HG02870 (cell line): ENCODE data around the gene MXRA5.
"Not testable (repeated sequence)": the region's sequence is repeated elsewhere in the genome, so short reads cannot be mapped to it uniquely, and the experiment has no call there.

ENCODE experiments used
- ATAC-seq: cut with Tn5 transposase; IDR thresholded peaks from one replicate; pipeline ENCODE4 v1.9.1; 2021; ENCODE audit warnings: mild to moderate bottlenecking, moderate library complexity; ENCODE audit not compliant: unreplicated experiment

The MXRA5 gene, protein sequence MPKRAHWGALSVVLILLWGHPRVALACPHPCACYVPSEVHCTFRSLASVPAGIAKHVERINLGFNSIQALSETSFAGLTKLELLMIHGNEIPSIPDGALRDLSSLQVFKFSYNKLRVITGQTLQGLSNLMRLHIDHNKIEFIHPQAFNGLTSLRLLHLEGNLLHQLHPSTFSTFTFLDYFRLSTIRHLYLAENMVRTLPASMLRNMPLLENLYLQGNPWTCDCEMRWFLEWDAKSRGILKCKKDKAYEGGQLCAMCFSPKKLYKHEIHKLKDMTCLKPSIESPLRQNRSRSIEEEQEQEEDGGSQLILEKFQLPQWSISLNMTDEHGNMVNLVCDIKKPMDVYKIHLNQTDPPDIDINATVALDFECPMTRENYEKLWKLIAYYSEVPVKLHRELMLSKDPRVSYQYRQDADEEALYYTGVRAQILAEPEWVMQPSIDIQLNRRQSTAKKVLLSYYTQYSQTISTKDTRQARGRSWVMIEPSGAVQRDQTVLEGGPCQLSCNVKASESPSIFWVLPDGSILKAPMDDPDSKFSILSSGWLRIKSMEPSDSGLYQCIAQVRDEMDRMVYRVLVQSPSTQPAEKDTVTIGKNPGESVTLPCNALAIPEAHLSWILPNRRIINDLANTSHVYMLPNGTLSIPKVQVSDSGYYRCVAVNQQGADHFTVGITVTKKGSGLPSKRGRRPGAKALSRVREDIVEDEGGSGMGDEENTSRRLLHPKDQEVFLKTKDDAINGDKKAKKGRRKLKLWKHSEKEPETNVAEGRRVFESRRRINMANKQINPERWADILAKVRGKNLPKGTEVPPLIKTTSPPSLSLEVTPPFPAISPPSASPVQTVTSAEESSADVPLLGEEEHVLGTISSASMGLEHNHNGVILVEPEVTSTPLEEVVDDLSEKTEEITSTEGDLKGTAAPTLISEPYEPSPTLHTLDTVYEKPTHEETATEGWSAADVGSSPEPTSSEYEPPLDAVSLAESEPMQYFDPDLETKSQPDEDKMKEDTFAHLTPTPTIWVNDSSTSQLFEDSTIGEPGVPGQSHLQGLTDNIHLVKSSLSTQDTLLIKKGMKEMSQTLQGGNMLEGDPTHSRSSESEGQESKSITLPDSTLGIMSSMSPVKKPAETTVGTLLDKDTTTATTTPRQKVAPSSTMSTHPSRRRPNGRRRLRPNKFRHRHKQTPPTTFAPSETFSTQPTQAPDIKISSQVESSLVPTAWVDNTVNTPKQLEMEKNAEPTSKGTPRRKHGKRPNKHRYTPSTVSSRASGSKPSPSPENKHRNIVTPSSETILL (N-terminal part only)

DNA sequence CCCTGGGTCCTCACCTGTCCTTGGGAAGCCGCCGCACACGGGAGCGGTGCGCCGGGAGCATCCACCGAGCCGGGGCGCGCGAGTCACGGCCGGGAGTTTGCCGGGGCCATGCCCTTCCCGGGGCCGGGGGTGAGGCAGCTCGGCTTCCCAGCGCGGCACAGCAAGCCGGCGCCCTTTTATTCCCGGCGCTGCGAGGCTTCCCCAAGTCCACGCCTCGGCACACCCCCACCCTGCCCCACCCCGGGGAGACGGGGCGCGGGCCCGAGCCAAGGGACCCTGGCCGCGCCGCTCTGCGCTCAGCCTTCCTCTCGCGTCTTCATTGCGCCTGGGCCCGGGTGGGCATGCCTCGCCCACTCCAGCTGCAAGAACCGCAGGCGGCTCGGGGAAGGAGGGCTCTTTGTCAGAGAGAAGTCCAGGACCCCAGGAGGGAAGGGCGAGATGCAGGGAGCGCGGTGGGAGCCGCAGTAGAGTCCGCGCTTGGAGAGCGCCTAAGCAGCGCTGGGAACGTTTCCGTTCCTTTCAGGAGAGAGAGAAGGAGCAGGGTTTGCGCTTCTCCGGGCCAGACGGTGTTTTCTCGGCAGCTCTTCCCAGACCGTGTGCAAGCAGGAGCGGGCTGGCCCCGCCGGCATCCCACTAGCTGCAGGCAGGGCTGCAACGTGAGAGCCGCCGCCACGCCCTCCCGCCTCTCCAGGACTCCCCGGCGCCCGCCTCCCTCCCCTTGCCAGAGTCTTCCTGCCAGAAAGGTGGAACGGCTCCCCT, at the start of gene MXRA5:
TSS of gene MXRA5 (minus strand) at position 152 of the 759 bp plus-strand sequence. CDS start 2,819 bp downstream, outside the sequence.
- ATAC-seq = no peak

DNA sequence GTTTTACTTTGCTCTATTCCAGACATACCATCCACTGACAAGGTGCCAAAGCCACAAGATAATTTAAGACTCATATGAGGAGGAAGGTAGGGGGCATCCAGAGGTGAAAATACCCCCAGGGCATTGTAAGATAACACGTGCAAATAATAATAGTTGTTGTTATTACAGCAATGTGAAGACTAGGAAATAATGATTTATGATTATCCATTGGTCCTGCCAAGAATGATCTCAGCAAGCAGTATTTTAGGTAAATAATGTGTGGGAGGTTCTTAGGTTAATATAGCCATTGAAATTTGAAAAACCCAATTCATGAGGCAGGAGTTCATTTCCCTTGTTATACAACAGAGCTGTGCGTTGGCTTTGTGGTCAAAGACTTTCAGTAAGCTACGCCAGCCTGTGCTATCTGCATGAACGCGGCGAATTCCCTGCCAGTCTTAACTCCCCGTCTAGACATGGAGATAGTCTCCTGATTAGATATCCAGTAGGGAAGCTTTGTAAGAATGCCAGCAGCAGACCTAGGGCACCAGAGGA, 47.2 kb upstream of the MXRA5 start:
- no peak for ATAC-seq

DNA sequence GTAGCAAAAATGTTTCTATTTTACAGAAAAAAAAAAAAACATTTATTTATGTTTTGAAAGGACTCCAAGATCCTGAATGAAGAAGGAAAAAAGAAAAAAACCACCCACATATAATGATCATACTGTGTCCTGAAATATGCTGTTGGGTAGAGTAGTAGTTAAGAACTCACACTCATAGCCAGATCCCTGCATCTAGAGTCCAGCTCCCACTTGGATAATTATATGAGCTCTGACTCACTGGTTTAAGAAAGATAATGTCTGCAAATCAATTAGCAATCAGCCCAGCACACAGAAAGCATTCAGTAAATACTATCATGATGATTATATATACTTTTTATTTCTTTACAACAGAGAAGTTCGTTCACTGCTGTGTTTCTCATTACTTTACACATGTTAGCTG, 46.7 kb upstream of the MXRA5 start:
- no peak for ATAC-seq

DNA sequence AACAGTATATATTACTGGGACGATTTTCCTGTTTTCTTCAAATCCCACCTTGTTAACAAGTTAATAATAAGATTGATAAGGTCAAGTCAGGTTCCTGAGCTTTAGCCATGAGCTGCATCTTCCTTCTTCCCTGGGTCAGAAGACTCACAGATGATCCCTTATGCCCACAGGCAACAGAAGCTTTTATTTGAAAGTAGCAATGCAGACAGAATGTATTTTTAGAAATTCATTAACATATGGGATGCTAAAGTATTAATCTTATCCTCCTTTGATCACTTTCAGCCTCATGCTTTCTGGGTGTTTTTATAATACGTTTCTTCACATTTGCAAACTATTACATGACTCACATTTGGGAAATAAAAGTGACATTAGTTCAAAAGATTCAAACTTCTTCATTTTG, 42.0 kb upstream of the MXRA5 start:
- ATAC-seq = no peak

DNA sequence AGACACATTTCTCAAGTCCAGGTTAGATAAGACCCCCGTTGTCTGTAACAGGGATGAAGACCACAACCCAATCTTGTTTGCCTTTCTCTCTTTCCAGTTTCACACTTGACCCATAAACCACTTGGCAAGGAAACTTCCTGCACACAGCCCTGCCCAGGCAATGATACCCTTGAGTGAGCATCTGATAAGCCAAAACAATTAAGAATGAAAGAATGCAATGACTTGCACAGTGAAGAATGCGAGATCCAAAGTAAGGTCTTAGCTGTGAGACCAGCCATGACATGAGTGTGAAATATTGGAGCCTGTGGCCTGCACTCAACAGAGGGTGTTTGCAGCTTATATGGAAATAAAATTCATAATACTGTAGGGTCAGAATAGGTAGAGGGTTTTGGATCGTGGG, 37.9 kb upstream of the MXRA5 start:
- ATAC-seq = no peak

DNA sequence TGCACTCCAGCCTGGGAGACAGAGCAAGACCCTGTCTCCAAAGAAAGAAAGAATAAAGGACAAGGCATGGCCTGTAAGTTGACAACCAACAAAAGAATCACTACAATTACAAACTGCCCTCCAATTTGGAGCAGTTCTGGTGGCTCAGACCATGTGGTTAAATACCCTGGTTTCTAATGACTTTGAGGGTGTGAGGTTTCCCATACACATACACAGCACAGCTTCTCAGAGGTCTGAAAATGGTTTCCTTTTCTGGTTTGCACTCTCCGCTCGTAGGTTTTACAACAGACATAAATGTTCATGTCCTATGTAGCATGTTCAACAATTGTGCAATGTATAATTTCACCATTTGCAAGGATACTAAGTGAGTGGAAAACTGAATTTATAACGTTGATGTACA, 34.2 kb upstream of the MXRA5 start:
- ATAC-seq = no peak

DNA sequence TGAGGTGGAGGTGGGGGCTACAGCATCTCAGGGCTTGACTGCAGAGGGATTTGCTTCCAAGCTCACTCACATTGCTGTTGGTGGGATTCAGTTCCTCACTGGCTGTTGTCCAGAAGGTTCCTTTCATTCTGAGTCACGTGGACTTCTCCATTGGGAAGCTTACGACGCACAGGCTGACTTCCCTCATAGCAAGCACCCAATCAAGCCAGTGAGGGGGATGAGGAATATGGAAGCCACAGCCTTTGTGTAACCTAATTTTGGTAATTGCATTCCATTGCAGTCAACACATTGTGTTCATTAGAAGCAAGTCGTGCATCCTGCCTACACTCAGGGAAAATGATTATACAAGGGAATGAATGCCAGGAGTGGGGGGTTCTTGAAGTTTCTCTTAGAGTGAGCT, 32.7 kb upstream of the MXRA5 start:
- ATAC-seq = no peak

DNA sequence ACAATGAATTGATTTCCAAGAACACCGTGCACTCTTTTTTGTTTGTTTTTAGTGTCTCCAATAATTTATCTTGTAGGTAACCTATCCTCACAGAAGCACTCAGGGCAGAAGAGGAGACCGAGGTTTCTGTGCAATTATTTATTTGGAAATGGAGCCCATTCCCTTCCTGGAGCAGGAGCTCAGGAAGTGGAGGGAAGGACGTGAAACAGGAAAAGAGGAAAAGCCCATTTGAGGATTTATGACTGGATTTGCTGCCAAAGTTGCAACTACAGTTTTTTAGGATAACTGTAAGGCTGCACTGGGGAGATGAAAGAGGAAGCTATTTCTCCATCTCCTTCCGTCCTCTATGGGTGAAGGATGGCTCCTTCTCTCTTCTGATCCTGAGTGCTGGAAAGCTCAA, 31.7 kb upstream of the MXRA5 start:
- no peak for ATAC-seq

DNA sequence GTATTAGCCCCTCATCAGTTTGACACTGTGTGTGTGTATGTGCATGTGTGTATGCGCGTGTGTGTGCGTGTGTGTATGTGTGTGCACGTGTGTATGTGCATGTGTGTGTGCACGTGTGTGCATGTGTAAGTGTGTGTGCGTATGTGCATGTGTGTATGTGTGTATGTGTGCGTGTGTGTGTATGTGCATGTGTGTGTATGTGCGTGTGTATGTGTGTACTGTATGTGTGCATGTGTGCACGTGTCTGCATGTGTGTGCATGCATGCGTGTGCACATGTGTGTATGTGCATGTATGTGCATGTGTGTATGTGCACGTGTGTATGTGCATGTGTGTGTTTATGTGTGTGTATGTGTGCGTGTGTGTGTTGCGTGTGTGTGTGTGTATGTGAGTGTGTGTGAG, 31.1 kb upstream of the MXRA5 start:
- ATAC-seq = no peak

DNA sequence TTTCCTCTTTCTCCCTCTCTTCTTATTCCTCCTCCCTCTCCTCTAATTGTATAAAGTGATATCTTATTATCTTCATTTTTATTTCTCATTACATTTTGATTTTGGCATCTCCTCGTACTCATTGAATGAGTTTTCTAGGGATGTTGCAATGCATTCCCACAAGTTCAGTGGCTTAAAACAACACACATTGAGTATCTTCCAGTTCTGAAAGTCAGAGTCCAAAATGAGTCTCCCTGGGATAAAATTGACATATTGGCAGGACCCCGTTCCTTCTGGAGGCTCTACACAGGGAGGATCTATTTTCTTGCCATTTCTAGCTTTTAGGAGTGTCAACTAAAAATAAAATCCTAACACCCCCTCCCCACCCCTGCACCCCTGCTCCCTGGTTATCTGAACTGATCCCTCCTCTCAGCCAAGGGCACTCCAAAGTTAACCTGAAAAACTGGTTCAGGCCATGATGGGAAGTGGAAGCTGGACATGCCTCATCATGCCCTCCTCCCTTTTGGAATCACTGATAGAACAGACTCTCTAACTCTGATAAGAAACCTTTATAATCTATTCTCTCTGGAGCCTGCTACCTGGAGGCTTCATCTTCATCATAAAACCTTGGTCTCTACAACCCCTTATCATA, 29.5 kb upstream of the MXRA5 start:
- not testable (repeated sequence) for ATAC-seq

DNA sequence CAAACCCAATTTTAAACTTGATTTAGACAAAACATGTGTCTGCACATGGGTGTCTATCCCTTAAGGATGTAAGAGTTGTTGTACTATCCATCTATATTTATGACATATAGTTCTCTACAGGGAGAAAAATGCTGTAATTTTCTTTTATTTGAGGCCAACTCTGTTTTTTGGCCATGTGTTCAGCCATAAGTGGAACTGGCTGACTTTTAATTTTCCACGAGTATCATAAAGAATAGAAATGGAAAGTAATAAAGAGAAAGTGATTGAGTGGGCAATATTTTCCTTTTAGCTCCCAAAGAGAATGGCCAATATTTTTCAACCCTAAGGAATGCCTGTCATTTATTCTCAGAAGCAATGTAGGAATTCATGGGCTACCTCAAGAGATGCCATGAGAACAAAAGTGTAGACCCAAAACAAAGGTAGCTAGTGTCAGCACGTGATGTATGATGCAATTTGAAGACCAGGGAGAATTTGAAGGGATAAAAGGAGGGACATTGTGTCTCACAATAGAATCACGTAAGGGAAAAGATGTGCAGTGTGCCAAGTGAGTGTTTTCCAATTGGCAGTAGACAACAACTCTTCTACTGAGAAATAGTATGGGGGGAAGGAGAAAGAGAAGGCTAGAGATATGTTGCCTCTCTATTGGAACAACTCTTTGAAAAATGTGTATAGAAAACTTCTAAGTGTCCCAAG, 27.8 kb upstream of the MXRA5 start:
- ATAC-seq = no peak

DNA sequence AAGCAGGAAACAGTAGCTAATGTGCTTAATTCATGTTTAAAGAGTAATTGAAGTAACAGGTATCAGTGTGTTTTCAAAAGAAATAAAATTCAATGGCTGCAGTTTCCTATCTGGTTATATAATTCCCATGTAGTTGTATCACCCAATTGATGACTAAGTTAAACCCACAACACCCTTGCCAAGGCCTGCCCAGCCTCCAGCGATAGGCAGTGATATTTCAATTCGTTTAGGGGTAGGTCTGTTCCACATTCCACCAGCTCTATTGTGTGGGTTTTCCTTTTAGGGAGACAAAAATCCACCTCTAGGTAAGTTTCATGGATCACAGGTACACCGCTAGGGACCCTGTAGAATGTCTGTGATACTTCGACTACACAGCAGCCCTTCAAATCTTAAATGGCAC, 24.7 kb upstream of the MXRA5 start:
- ATAC-seq = no peak

DNA sequence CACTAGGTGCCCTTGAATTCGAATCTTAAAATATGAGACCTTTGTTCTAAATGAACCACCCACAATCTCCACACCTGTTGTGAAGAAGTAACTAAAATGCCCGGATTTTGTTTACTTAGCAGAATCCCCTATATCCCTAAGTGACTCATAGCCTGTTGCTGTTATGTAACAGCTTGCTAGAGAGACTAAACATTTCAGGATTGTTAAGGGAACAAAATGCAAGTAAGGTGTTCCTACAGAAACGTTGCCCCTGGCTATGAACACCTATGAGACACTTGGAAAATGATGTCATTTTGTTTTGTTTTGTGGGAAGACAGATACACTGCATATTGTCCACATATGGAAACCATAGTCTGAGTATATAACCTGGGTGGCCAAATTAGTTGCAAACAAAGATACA, 24.2 kb upstream of the MXRA5 start:
- ATAC-seq = no peak

DNA sequence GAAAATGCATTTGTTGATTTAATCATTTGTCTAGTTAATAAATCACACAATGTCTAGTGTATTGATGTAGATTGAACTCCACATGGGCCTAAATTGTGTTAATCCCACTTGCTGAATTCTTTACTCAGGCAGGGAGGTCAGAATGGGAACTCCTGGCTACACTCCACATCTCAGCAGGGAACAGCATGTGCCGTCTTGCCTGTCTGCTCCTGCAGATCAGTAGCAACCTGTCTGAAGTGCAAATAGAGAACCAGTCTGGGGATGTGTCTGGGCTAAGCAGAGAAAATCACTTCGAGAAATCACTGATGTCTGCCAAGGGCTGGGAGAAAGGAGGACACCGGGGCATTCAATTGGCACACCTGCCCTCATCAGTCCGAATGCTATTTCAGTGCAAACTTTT, 16.5 kb upstream of the MXRA5 start:
- no peak for ATAC-seq

DNA sequence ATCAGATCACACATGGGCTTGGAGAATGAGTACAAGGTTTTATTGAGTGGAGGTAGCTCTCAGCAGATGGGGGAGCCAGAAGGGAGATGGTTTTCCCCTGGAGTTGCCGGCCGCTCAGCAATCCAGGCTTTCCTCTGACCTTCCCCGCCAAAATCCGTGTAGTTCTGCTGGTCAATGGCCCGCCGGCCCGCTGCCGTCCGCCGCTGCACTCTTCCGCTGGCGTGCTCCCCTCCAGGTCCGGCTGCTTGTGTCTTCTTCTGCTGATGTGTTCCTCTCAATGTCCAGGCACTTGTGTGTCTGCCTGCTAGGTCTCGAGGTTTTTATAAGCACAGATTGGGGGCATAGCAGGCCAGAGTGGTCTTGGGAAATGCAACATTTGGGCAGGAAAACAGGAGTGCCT, 14.4 kb upstream of the MXRA5 start:
- no peak for ATAC-seq

DNA sequence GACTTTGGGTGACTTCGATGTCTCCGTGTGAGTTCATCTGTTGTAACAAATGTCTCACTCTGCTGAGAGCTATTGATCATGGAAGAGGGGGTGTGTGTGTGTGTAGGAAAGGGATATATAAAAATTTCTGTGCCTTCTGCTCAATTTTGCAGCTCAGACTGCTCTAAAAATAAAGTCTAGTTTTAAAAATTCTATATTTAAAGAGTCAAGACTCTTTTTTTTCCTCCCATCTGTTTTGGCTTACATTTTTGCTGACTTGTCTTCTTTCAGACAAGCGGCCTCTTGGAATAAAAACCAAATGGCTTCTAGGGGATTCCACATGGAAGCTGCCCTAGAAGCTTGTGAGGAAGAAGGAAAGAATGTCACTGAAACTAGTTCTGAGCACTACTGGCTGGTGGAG, 6.3 kb upstream of the MXRA5 start:
- not testable (repeated sequence) for ATAC-seq

DNA sequence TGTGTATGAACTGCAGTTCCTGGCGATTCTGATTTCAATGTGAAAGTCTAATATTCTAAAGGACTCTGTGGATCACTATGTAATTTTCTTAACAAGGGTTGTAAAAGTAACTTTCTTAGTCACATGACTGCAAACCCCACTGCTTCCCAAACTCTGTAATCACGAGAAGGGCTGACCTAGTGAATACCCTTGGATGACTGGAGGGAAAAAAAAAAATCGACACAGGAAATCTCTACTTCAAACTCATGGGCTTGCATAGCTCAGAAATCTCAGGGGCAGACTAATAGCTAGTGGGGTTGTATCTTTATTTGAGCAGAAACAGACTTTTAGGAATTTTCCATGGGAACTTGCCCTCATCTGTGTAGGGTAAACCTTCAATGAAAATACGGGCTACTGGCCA, 4.8 kb upstream of the MXRA5 start:
- ATAC-seq = no peak

DNA sequence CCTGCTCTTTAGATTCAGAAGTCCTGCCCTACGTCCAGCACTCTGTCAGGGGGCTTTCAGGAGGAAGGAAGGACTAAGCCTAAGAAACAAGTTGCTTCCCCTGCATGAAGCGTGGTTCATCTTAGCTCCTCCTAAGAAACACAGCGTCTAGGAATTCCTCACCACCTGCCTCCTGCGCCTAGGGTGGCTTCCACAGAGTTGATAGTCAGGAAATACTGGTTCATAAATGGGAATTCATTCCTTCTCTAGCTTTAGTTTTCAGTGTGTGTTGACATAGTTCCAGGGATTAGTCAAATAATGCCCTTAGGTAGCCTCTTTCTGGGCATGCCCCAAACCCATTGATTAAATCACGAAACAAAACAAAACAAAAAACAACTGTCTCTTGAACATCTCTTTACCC, 1.7 kb upstream of the MXRA5 start:
- no peak for ATAC-seq
